Breast epithelium (tissue), 3 donors: ENCODE results near the gene ANKS1A.
"Not testable (repeated sequence)": the region's sequence is repeated elsewhere in the genome, so short reads cannot be mapped to it uniquely, and the experiment has no call there.

ENCODE experiments used
- POLR2AphosphoS5 ChIP-seq, 3 donors: sonication (generic); formaldehyde crosslinking; IDR thresholded peaks; one replicate each; pipeline ENCODE4 v1.6.1; 2017; ENCODE audit warnings: antibody characterized with exemption in 3 of 3
- TF ChIP-seq, protein P1 (sequence below), 3 donors: fragments of 450-650 bp; IDR thresholded peaks; one replicate each; pipeline ENCODE4 v1.5.1; 2016 to 2017; ENCODE audit warnings: antibody characterized with exemption in 3 of 3, mild to moderate bottlenecking in 3 of 3, moderate library complexity in 3 of 3

DNA sequence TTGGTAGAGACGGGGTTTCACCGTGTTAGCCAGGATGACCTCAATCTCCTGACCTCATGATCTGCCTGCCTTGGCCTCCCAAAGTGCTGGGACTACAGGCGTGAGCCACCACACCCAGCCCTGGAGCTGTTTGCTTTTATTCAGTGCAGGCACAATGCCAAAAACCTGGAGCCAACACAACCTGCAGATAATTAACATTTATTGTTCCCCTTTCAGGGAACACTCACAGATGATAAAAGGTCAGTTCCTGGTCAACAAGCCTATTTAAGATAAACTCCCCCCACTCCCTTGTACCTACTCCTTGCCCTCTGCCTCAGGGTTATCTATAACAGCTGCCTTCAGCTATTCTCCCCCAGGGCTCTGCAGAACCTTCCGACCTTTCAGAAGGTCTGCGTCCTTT is 218.7 kb downstream of the ANKS1A start:
- TF ChIP-seq, protein P1, sequence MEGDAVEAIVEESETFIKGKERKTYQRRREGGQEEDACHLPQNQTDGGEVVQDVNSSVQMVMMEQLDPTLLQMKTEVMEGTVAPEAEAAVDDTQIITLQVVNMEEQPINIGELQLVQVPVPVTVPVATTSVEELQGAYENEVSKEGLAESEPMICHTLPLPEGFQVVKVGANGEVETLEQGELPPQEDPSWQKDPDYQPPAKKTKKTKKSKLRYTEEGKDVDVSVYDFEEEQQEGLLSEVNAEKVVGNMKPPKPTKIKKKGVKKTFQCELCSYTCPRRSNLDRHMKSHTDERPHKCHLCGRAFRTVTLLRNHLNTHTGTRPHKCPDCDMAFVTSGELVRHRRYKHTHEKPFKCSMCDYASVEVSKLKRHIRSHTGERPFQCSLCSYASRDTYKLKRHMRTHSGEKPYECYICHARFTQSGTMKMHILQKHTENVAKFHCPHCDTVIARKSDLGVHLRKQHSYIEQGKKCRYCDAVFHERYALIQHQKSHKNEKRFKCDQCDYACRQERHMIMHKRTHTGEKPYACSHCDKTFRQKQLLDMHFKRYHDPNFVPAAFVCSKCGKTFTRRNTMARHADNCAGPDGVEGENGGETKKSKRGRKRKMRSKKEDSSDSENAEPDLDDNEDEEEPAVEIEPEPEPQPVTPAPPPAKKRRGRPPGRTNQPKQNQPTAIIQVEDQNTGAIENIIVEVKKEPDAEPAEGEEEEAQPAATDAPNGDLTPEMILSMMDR (IDR thresholded peaks at IDR 0.05), result not testable (repeated sequence)
- not testable (repeated sequence) for TF ChIP-seq POLR2AphosphoS5 (IDR thresholded peaks at IDR 0.05)
